ENCODE results near the gene ALKAL2. TPM values are rescaled to one million over a fixed set of nuclear protein-coding genes. Genes with fewer than 3 reads are reported as not detected.

ALKAL2 gene
- total and polyA plus RNA-seq, 2 donors (not counting 1 experiment from before 2014, with no cell fraction given): 0.17 to 0.58 TPM

DNA sequence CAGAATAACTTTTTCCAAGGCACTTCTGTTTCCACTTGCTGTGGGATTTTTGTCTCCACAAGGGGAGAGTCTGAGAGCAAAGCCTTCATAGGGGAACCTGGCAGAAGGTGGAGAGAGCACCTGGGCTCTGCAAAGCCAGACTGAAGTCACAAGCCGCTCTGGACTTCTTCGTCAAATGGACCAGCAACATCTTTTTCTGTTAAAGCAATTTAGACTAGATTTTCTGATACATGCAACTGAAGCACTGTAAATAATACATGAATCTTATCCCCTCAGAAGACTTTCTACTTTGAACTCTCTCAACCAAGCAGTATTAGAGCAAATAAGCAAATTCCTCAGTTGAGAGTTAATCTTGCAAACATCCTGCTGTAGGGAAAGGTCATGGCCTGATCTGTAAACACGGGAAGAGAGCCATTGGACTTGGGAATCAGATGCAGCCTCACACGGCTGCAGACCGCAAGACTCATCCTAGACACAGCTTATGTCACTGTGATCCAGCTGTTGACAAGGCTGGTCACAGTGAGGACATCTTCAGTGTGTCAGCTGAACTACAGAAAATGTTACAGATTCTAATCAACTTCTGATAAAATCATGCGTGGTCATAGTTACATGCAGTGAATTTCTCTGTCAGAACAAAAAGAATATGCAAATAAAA lies 27.3 kb downstream of the ALKAL2 start:
- no peak for TF ChIP-seq EZH2 (IDR thresholded peaks at IDR 0.05; ENCODE audit: low read length, missing control alignments)
- TF ChIP-seq, protein P1, sequence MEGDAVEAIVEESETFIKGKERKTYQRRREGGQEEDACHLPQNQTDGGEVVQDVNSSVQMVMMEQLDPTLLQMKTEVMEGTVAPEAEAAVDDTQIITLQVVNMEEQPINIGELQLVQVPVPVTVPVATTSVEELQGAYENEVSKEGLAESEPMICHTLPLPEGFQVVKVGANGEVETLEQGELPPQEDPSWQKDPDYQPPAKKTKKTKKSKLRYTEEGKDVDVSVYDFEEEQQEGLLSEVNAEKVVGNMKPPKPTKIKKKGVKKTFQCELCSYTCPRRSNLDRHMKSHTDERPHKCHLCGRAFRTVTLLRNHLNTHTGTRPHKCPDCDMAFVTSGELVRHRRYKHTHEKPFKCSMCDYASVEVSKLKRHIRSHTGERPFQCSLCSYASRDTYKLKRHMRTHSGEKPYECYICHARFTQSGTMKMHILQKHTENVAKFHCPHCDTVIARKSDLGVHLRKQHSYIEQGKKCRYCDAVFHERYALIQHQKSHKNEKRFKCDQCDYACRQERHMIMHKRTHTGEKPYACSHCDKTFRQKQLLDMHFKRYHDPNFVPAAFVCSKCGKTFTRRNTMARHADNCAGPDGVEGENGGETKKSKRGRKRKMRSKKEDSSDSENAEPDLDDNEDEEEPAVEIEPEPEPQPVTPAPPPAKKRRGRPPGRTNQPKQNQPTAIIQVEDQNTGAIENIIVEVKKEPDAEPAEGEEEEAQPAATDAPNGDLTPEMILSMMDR (conservative IDR thresholded peaks at IDR 0.05 in 1 of 2, IDR thresholded peaks at IDR 0.05 in 1 of 2; ENCODE audit: low read depth in 1 of 2, low read length in 2 of 2): no peak
- H3K4me3 ChIP-seq (replicated peaks in 1 of 4; ENCODE audit: control extremely low read depth in 1 of 4, insufficient read depth in 1 of 4, low read depth in 3 of 4, low read length in 4 of 4): no peak overlapping the region
- no peaks in the 10 kb centered on the region for H3K27me3 ChIP-seq (ENCODE audit: control insufficient read depth, insufficient read depth, low read length)
- peak in 1 of 2 donors; percentile 57 for DNase-seq (ENCODE audit: low read depth in 2 of 2)
- peaks cover 9% of the 10 kb centered on the region for H3K4me1 ChIP-seq (ENCODE audit: control insufficient read depth, extremely low read depth, insufficient read depth, low read length)
- no peak overlapping the region for H2AFZ ChIP-seq (ENCODE audit: low read length)
- H3K9ac ChIP-seq (ENCODE audit: insufficient read depth, low read length): no peak overlapping the region
- no peaks in the 10 kb centered on the region for H3K9me3 ChIP-seq (ENCODE audit: control insufficient read depth, insufficient read depth, low read depth, low read length)
- no peak overlapping the region for H3K27ac ChIP-seq (ENCODE audit: insufficient read depth, low read length)
- peak overlapping the region; percentile 25 for H3K4me2 ChIP-seq (ENCODE audit: extremely low read depth, insufficient read depth, low read length)
- no peaks in the 10 kb centered on the region for H3K36me3 ChIP-seq (ENCODE audit: control insufficient read depth, insufficient read depth, low read length)
- H4K20me1 ChIP-seq (ENCODE audit: control insufficient read depth, extremely low read depth, insufficient read depth, low read length): no peaks in the 10 kb centered on the region
- peaks cover 8% of the 10 kb centered on the region for H3K79me2 ChIP-seq (ENCODE audit: control insufficient read depth, insufficient read depth, low read length)

DNA sequence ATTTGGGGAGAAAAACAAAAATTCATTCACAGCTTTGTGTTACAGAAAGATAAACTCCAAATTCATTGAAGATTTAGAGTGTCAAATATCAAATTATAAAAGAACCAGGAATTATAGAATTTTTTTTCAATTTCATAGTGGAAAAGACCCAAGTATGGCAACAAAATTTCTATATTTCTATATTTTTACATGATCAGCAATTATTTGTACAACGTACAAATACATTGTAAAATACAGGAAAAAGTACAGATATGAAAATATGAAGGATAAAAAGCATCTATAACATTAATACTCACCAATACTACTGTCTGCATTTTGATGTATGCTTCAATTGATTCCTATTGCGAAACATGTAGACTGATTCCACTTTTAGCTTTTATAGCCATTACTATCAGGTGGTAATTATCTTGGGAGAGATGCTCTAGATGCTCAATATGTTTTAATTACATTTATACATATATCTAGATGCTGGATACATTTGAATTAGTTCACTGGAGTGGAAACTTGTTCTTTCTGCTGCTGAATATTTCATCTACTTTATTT lies 28.0 kb downstream of the ALKAL2 start:
- Histone ChIP-seq H3K79me2 (ENCODE audit: control insufficient read depth, insufficient read depth, low read length) (peaks cover under 1% of the 10 kb centered on the region), H3K4me2 (ENCODE audit: extremely low read depth, insufficient read depth, low read length) (no peak overlapping the region), H3K9ac (ENCODE audit: insufficient read depth, low read length) (no peak overlapping the region), H4K20me1 (ENCODE audit: control insufficient read depth, extremely low read depth, insufficient read depth, low read length) (no peaks in the 10 kb centered on the region), H3K4me3 (replicated peaks in 1 of 4; ENCODE audit: control extremely low read depth in 1 of 4, insufficient read depth in 1 of 4, low read depth in 3 of 4, low read length in 4 of 4) (no peak overlapping the region), H3K27ac (ENCODE audit: insufficient read depth, low read length) (no peak overlapping the region), H2AFZ (ENCODE audit: low read length) (no peak overlapping the region), H3K9me3 (ENCODE audit: control insufficient read depth, insufficient read depth, low read depth, low read length) (no peaks in the 10 kb centered on the region), H3K27me3 (ENCODE audit: control insufficient read depth, insufficient read depth, low read length) (no peaks in the 10 kb centered on the region), H3K36me3 (ENCODE audit: control insufficient read depth, insufficient read depth, low read length) (no peaks in the 10 kb centered on the region), H3K4me1 (ENCODE audit: control insufficient read depth, extremely low read depth, insufficient read depth, low read length) (peaks cover 9% of the 10 kb centered on the region)
- DNase-seq (ENCODE audit: low read depth in 2 of 2): no peak
- TF ChIP-seq EZH2 (IDR thresholded peaks at IDR 0.05; ENCODE audit: low read length, missing control alignments): no peak
- TF ChIP-seq, protein P1 (conservative IDR thresholded peaks at IDR 0.05 in 1 of 2, IDR thresholded peaks at IDR 0.05 in 1 of 2; ENCODE audit: low read depth in 1 of 2, low read length in 2 of 2): no peak

DNA sequence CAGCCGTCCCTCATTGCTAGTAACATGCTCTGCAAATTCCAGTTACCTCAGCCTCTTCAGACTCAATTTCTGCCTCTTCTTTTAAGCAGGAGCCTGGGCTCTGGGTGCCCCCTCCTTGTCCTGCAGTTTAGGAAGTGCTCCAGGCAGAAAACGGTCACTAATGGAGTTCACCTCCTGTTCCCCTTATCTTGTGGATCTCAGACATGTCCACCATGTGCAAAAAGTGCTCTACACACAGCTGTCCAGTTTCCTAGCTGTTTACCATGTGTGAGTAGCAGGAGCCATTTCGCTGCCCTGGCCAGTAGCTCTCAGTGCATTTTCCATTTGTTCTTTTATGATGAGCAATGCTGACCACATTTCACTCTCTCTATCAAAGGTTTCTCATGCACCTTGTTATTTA lies 29.0 kb downstream of the ALKAL2 start:
- Histone ChIP-seq H3K9me3 (ENCODE audit: control insufficient read depth, insufficient read depth, low read depth, low read length) (no peaks in the 10 kb centered on the region), H3K4me1 (ENCODE audit: control insufficient read depth, extremely low read depth, insufficient read depth, low read length) (peaks cover 9% of the 10 kb centered on the region), H3K79me2 (ENCODE audit: control insufficient read depth, insufficient read depth, low read length) (no peaks in the 10 kb centered on the region), H3K36me3 (ENCODE audit: control insufficient read depth, insufficient read depth, low read length) (no peaks in the 10 kb centered on the region), H2AFZ (ENCODE audit: low read length) (no peak overlapping the region), H3K4me3 (replicated peaks in 1 of 4; ENCODE audit: control extremely low read depth in 1 of 4, insufficient read depth in 1 of 4, low read depth in 3 of 4, low read length in 4 of 4) (no peak overlapping the region), H4K20me1 (ENCODE audit: control insufficient read depth, extremely low read depth, insufficient read depth, low read length) (no peaks in the 10 kb centered on the region), H3K9ac (ENCODE audit: insufficient read depth, low read length) (no peak overlapping the region), H3K27ac (ENCODE audit: insufficient read depth, low read length) (no peak overlapping the region), H3K4me2 (ENCODE audit: extremely low read depth, insufficient read depth, low read length) (no peak overlapping the region), H3K27me3 (ENCODE audit: control insufficient read depth, insufficient read depth, low read length) (no peaks in the 10 kb centered on the region)
- no peak for DNase-seq (ENCODE audit: low read depth in 2 of 2)
- TF ChIP-seq, protein P1 (conservative IDR thresholded peaks at IDR 0.05 in 1 of 2, IDR thresholded peaks at IDR 0.05 in 1 of 2; ENCODE audit: low read depth in 1 of 2, low read length in 2 of 2): no peak
- TF ChIP-seq EZH2 (IDR thresholded peaks at IDR 0.05; ENCODE audit: low read length, missing control alignments): no peak
